ENCODE measurements around the gene NUDT16L1.
"Not testable (repeated sequence)": the region's sequence is repeated elsewhere in the genome, so short reads cannot be mapped to it uniquely, and the experiment has no call there.

The NUDT16L1 gene

DNA sequence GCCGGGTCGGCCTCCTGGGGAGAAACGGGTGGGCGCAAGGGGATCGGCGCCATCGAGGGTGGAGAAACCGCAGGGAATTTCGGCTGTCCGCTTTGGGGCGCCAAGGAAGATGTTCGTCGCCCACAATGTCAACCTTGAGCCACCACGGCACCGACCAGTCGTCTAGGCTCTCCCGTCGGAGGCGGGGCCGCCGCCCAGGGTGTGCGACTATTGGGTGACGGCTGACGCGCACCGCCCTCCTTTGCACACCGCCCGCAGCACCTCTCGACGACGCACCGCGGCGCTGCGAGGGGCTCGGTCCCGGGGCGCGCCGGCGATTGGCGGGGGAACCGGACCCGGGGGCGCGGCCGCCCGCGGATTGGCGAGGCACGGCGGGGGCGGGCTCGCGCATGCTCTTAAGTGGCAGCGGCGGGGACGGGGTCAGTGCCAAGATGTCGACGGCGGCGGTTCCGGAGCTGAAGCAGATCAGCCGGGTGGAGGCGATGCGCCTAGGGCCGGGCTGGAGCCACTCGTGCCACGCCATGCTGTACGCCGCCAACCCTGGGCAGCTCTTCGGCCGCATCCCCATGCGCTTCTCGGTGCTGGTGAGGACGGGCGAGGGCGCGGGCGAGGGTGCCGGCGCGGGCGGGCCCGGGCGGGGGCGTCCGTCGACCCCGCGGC lies at the start of gene NUDT16L1:
Gene NUDT16L1 (plus strand): TSS at position 267 of the 660 bp plus-strand sequence. CDS start 165 bp downstream, at position 432.
- DNase-seq: peak; percentile 59

DNA sequence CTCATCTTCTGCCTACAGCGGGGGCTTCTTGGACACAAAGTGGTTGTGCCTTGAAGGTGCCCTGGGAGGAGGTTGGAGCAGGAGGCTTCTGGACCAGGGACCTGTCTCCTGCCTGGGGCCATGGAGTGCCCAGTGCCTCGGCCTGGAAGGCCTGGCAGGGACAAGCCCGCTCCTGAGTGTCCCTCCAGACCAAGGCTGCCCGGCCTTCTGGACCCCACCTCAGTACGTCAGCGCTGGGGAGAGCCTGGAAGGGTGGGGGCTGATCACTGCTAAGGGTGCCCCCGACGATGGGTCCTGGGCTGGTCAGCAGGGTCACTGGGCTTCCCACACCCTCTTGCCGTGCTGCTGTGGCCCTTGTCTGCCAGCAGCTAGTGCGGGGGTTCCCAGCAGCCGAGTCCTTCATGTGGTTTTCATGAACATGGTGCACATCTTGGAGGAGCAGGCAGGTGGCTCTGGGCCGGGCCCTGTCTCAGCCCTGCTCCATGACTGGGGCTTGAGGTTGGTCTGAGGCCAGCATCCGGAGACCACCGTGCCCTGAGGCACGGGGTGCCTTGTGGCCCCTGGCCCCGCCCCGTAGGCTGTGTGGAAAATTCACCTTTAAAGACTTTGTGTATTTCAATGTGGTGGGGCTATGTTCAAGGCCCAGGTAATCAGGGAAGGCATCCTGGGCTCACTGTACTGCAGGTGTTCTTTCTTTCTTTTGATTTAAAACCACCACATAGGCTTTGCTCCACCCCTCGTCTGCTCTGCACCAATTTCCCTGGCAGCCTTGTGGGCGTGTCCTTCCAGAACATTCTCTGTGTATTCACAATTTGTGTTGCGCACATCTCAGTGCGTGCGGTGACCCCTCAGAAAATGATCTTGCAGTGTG lies 46.4 kb upstream of the NUDT16L1 start:
- DNase-seq: no peak

DNA sequence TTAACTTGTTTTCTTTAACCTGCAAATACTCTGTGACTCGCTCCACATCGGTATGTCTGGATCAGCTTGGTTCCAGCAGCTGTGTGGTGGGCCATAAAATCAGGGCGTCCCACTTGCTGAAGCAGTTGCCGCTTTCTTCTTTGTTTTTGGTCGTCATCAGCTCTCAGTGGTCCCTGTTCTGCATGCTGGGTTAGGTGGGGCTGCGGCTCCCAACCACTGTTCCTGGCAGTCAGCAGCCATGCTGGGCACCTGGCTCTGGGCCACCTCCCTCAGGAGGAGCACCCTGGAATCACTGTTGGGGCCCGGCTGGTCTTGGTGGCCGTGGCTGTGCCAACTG lies 45.8 kb upstream of the NUDT16L1 start:
- no peak for DNase-seq

DNA sequence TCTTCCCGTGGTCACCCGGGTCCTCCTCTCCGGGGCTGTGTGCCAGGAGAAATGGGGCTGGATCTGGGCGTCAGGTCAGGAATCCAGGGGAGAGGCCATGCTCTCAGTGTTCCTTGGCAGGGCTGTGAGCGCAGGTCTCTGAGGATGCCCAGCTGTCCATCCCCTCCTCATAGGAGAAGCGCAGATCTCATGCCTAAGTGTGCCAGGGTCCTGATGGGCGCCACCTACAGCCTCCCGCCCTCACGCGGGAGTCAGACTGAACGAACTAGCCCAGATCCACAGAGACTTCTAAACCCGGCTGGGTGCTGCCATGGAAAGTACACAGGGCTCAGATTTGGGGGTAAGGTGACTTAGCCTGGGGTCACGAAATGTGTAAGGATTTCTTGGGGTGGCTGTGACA lies 44.4 kb upstream of the NUDT16L1 start:
- no peak for DNase-seq

DNA sequence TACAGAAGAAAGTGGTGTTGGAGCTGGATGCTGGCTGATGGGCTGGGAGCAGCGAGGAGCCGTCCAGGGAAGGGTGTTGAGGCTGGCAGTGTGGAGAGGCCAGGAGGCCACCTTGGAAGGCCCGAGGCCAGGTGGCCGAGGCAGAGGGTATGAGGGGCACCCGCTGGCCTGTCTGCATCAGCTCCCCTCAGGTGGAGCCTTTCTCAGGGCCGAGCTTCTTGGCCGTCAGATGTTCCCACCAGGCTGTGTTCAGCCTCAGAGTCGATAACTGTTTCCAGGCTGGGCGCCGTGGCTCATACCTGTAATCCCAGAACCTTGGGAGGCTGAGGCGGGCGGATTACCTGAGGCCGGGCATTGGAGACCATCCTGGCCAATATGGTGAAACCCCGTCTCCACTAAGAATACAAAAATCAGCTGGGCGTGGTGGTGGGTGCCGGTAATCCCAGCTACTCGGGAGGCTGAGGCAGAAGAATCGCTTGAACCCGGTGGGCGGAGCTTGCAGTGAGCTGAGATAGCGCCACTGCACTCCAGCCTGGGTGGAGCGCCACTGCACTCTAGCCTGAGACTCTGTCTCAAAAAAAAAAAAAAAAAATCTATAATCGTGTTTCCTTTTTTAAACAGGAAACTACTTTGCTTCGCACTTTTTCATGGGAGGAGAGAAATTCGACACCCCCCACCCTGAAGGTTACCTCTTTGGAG lies 43.5 kb upstream of the NUDT16L1 start:
- no peak for DNase-seq

DNA sequence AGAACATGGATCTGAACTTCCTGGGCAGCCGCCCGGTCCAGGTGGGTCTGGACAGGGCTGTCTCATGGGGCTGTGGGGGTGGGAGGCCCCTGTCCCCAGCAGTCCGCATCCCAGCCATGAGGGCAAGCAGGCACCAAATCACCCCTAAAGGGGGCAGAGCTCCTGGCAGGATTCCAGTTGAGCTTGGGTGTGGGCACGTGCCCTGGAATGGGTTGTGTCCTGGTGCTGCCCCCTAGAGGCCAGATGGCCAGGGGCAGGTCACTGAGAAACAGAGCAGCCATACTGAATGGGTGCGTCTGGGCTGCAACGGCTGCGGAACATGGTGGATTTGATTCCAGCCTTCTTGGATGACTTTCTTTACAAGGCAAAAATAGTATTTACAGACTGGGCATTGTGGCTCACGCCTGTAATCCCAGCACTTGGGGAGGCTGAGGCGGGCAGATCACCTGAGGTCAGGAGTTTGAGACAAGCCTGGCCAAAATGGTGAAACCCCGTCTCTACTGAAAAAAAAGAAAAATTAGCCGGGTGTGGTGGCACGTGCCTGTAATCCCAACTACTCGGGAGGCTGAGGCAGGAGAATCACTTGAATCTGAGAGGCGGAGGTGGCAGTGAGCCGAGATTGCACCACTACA lies 42.8 kb upstream of the NUDT16L1 start:
- not testable (repeated sequence) for DNase-seq

DNA sequence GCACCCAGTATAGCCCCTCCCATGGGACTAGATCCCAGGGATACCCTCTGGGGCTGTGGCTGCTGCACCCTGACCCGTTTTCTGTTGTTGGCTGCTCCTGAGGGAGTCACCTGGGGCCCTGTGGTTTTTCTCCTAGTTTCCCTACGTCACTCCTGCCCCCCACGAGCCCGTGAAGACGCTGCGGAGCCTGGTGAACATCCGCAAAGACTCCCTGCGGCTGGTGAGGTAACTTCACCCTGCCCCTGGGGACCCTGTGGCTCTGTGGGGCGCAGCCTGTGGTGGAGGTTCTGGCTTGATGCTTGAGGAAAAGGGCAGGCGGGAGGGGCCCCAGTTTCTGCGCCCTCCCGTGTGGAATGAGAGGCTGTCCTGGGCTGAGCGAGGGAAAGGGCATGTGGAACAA lies 41.5 kb upstream of the NUDT16L1 start:
- no peak for DNase-seq

DNA sequence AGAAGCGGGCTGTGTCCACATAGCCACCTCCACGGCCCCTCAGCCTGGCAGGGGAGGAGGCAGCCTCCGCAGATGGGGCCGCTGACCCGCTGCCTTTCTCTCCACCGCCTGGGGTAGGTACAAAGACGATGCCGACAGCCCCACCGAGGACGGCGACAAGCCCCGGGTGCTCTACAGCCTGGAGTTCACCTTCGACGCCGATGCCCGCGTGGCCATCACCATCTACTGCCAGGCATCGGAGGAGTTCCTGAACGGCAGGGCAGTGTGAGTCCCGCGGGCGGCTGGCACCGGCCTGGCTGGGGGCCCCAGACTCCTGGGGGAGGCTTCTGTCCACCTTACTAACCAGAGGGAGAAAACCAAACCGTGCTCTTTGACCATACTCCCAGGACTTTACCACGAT lies 40.8 kb upstream of the NUDT16L1 start:
- no peak for DNase-seq

DNA sequence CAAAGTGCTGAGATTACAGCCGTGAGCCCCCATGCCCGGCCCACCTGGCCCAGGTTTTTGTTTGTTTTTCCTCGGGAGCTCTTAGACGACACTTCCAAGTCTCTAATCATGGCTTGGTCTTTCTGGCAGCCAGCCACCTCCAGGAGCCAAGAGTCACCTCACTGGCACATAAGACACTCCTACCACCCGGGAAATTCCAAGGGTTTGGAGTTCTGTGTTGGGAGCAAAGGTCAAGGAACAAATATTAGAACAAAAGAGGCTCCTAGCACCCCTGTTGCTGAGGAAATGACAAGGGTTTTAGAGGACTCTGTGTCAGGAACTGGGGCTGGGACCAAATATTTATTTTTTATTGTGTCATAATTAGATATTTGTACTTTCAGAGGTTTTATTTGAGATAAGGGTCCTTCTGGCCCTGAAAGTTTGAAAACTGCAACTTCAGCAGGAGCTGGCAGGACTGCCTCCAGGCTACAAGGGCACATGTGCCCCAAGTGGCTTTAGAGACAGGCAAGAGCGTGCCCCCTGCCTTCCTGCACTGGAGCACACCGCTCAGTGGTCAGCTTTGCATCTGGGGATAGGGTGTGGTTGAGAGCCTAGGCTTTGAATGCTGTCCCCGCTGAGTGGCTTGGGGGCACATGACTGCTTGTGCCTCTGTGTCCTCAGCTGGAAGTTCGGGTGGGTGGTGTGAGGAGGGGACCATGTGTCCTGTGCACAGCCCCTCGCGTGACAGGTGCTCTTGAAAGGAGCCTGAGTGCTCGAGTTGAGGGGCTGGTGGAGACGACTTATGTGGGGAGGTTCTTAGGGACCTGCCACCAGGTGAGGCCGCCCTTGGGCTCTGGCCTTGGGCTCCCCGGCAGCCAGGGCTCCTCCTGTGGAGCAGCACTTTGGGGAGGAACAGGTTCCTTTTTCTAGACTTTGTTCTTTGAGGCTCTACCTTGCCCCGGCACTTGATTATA lies 39.1 kb upstream of the NUDT16L1 start:
- no peak for DNase-seq

DNA sequence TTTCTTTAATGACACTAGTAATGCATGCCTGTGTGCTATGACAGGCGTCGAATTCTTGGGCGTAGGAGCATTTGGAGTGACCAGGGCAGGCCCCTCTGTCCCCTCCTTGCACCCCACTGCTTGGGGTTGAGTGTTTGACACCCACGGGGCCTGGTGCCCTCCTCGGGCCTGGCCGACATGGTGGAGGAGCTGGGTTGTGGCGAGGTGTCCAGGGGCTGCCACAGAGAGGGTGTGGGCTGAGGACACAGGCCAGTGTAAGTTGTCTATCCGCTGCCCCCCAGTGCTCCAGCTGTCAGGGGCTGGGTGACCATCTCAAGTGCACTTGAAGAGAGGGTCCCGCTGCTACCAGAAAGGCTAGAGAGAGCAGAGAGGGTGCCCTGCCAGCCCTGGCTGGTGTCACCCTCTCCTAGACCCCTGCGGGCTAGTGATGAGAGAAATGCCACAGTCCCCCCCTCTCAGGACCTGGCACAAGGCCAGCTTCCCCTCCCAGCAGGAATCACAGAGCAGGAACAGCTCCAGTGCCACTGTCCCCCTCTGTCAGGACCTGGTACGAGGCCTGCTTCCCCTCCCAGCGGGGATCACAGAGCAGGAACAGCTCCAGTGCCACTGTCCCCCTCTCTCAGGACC lies 38.3 kb upstream of the NUDT16L1 start:
- no peak for DNase-seq

DNA sequence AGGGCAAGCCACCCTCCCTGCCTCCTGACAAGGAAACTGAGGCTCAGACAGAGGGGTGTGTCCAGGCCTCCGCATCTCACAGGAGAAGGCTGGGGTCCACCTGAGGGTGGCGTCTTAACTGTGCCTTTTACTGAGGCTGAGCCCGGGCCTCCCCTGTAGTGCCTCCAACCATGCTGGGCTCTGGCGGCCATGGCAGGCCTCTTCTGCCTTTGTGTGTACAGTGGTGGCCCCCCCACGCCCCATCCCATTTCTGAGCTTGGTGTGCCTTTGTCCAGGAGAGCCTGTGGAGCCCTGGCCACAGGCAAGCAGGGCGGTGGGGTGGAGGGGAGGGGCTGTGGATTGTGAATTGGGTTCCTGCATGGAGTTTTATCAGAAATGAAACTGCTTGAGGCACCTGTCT lies 37.6 kb upstream of the NUDT16L1 start:
- no peak for DNase-seq

DNA sequence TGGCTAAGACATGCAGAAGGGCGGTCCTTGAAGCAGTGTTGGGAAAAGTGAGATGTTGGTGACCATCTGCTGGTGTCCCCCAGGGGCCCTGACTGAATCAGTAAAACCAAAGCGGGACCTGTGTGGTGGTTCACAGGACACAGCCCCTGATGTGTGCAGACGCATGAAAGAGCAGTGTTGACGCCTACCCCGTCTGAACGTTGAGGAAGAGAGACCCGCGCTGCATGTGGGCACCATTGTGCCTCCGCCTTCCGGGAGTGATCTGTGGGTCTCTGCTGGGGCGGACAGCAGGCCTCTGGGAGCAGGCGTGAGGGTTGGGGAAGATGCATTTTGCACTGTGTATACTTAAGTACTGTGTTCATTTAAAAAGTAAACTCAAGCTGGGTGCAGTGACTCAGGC lies 37.1 kb upstream of the NUDT16L1 start:
- DNase-seq: no peak

DNA sequence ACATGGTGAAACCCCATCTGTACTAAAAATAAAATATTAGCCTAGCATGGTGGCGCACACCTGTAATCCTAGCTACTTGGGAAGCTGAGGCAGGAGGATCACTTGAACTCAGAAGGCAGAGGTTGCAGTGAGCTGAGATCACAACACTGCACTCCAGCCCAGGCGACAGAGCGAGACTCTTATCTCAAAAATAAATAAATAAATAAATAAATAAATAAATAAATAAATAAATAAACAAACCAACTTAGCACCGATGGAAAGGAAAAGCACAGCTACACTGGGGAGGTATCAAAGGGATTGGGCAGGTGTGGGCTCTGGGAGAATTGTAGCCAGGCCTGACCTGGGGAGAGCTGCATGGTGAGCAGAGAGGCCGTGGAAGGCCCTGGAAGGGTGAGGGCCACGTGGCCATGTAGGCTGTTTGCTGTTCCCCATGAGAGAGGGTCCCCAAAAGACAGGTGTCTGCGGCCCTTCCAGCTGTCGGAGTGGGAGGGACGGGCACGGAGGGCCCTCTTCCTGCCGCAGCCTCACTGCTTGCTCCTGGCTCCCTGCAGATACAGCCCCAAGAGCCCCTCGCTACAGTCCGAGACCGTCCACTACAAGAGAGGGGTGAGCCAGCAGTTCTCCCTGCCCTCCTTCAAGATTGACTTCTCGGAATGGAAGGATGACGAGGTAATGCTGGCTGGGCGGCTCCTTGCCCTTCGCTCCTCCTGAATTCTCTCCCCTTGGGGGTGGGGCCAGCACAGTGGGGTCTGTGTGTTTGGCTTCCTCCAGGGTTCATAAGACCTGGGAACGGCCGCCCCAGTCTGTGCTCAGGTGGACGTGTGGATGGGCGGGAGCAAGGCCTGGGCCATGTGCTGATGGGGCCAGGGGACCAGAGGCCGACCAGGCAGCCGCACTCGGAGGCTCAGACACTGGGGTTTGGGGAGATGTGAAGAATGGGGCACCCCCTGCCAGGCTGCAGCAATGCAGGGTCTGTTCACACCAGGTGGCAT lies 36.4 kb upstream of the NUDT16L1 start:
- DNase-seq: no peak

DNA sequence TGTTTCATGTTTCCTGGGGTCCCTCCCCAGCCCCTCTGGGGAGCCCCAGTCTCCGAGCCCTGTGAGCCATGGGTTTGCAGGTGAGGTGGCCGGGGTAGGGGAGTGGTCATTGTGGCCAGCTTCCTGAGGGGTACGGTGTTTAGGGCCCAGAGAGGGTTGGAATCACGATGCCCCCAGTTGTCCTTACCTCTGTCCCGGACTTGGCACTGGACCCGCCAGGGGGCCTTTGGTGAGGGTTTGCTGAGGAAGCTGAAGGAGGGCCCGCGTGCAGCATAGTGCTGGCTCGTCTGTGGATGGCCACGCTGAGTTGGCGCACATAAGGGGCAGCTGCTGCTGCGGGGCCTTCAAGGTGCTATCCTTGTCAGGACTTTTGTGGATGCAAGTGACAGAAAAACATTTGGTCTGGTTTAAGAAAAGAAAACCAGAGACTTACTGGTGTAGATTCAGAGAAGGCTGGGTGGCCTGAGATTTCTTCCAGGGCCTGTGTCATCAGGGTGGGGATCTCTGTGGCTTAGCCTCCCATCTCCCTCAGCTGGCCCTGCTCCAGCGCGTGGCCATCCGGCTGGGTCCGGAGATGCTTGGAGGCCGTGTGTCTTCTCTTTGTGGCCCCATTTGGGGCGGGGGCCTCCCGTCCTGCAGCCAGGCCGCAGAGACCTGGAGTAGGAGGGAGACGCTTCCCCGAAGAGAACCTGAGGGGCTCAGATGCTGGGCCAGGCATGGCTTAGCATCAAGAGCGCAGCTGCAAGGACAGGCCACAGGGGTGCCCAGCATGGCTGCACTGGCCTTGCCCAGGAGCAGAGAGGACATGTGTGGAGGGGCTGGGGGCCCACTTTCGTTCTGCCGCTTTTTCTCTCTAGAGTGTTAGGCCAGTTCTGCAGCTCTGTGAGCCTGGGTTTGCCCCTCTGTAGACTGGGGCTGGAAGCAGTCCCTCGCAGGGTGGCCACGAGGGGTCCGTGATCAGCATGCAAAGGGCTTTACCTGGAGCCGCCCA lies 33.7 kb upstream of the NUDT16L1 start:
- no peak for DNase-seq

DNA sequence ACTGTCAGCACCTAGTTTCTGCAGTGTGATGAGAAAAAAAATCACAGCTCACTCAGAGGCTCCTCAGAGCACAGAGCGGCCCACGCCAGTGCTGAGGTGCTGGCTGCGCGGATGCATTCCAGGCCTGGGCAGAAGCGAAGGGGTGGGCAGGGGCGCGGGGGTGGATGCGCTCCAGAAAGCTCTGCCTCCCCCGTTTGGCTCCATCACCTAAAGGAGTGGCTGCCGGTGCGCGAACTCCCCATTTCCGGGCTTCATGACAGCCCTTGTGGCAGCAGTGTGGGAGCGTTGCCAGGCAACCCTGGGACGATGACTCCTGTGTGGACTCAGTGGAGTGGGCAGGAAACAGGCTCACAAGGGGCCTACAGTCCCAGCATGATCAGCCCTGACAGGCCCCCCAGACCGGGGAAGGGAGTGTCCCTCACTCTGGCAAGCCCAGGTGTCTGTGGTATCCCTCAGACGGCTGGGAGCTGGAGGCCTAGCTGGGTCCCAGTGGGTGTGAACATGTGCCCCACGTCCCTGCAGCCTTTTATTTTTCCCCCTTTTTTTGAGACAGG lies 32.8 kb upstream of the NUDT16L1 start:
- DNase-seq: no peak

DNA sequence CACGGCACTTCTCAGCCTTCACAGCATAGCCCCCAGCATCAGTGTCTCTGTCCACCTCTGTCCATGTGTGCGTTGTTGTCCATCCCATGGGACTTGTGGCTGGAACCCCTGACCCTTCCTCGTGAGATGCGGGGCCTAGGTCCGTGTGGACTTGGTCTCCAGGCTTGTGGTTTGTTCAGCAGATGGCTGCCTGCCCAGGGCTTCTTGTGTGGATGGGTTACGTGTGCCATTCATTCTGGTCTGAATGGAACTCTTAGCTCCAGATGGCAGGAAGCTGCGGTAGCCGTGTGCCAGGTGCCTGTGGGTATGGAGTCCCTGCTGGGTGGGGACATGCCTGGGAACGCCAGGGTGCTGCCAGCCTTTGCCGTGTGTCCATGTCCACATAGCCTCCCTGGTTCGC lies 31.7 kb upstream of the NUDT16L1 start:
- no peak for DNase-seq

DNA sequence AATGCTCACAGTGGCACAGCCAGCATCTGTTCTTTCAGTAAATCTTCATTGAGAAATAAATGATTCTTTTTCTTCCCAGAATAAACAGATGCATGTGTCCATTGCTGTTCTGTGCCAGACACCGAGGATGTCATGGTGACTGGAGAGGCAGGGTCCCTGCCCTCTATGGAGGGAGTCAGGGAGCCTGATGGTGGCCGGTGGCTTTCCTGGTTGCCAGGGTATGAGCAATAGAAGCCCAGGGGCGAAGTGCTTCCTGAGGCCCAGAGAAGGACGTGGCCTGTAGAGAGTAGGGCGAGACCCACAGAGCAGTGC lies 29.9 kb upstream of the NUDT16L1 start:
- DNase-seq: no peak

DNA sequence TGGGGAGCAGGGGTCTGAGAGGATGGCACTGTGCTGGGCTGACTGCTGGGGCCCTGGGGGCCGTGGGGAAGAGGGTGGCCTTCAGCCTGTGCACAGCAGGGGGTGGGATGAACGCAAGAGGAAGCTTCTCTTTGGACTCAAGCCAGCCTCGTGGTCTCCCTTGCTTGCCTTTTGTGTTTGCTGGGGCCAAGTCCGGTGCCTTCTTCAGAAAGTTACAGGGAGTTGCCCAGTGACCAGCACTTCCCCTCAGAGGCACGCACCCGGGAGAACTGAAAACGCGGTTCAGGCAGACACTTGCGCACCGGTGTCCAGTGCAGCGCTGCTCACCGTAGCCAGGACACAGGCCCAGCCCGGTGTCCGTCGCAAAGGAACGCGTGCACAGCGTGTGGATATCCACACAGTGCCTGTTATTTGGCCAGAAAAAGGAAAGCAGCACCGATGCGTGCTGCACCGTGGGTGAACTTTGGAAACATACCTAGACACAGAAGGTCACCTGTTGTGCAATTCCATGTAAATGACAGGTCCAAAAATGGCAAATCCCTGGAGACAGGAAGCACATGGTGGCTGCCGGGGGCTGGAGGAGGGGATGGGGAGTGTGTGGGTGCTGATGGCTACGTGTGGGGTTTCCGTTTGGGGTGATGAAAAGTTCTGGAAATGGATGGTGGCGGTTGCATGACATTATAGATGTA lies 29.4 kb upstream of the NUDT16L1 start:
- no peak for DNase-seq
